ACHN (cell line): ENCODE measurements around the gene CYP11A1.
A peak's percentile ranks its signal among the peaks of the same experiment; 100 is the strongest.
"Not testable (repeated sequence)": the region's sequence is repeated elsewhere in the genome, so short reads cannot be mapped to it uniquely, and the experiment has no call there.

Experiments used
- DNase-seq: peaks from one replicate; pipeline ENCODE4 v3.0.0-alpha.2; 2015
- in situ Hi-C: cut with HindIII; loops from 2 replicates; pipeline ENCODE4 v1.10.0; 2017; ENCODE audit warnings: low sequenced_read_pairs, low pct_ligation_motif_present, low pct_unique_long_range_greater_than_20kb

Gene CYP11A1

GRCh38 chr15:74391582-74392450 lies 24.4 kb upstream of the CYP11A1 start:
- no peak for DNase-seq
- in situ Hi-C loops = no loop called here

DNA sequence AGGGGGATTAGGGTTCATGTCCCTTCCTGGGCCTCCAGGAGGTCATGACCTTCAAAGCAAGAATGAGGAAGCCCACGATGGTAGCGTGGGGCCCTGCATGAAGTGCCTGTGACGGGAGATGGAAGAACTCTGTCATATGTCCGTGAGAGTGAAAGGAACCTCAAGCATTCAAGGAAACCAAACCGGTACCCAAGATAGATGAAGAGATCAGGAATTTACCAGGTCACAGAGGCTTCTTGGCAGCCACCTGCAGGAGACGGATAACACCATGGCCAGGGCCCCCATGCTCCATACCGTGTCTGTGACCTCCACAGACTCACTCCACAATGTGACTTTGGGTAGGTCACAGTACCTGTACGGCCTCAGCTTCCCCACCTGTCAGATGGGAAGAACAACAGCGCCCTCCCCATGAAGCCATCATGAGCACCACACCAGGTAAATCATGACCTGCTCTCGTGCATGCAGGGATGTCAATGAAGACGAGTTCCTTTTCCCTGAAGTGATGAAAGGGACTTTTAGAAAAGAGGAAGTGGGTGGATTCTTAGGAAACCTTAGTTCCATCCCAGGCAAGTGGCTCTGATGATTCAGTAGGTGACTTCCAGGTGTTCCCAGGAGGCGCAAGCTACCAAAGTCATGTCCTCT lies 23.3 kb upstream of the CYP11A1 start:
- in situ Hi-C loops = no loop called here
- no peak for DNase-seq

GRCh38 chr15:74390049-74390646 lies 22.7 kb upstream of the CYP11A1 start:
- DNase-seq, in situ Hi-C loops: not testable (repeated sequence)

- DNase-seq = no peak
- in situ Hi-C loops = no loop called here
These were observed 22.0 kb upstream of the CYP11A1 start for GRCh38 chr15:74389241-74390048.

- no peak for DNase-seq
- in situ Hi-C loops = no loop called here
These were observed 21.0 kb upstream of the CYP11A1 start for GRCh38 chr15:74388363-74388951.

DNA sequence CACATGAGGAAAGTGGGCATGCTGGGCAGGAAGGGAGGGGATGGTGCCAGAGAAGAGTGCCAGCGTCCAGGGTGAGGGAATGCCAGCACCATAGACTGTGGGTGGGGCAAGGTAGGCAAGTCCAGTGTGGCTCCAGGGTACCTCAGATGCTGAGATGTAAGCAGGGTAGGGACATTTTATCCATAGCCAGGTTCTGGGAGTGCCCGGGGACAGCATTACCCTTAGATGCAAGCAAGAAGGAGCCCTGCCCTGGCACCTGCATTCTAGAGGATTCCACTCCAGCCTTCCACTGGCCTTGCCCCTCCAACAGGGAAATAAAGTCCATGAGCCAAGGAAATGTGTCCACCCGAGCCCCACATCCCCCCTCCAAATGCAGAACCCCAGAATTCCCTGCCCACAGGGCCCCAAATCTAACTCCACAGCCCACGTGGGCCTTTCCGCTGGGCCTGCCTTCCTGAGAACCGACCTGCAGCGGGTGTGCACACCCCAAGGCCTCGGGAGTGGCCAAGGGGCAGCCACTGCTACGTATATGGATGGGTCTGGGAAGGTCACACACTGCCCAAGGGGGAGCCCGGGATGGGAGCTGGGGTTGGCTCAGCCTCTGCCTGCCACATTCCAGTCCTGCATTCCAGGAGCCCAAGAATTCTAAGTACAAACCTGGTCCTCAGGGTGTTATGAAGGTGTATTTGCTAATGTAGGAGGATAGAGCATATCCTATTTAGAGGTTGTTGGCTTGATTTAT lies 20.3 kb upstream of the CYP11A1 start:
- peak; percentile 28 for DNase-seq
- in situ Hi-C loops = no loop called here

DNA sequence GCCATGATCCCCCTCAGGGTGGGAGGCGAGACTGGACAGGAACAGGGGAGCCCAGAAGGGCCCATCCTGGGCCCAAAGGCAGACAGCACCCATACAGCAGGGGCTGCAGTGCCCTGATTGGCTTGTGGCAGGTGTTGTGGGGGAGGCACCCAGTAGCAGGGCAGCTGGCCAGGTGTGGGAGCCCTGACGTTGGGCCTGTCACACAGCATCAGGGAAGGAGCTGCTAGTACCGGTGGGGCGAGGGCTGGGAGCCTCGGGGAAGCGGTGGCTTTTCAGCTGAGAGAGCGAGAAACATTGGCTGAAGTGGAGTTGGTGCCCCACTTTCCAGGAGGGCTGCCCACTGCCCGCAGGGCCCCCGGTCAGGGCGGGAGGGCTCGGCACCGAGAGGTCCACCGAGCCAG lies 19.7 kb upstream of the CYP11A1 start:
- no peak for DNase-seq
- in situ Hi-C loops = no loop called here

DNA sequence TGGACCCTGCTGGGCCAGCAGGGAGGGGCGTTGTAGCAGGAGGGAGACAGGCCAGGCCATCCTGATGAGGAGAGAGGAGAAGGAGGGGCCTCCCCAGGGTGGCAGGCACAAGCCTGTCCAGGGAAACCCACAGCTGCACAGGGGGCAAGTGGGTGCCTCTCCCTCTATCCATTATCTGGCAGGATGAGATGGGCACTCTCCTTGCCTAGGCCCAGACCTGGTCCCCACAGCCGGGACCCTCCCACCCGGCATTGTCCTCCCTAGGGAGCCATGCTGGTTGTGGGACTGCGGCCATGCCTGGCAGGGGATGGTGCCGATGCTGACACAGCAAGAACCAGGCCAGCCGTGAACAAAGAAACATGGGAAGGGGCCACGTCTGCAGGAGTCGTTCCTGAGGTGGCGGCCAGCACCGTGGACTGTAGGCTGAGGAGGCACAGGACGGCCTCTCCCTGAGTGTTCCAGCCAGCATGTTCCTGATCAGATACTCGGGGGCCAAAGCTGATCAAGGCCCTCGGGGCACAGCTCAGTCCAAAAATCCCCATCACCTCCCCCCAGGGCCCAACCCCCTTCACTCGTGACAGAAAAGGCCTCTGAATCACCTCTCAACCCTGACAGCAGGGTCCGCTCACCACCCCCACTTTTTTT lies 19.2 kb upstream of the CYP11A1 start:
- no peak for DNase-seq
- in situ Hi-C loops = no loop called here

GRCh38 chr15:74385733-74386132 lies 18.3 kb upstream of the CYP11A1 start:
- no peak for DNase-seq
- in situ Hi-C loops = no loop called here

DNA sequence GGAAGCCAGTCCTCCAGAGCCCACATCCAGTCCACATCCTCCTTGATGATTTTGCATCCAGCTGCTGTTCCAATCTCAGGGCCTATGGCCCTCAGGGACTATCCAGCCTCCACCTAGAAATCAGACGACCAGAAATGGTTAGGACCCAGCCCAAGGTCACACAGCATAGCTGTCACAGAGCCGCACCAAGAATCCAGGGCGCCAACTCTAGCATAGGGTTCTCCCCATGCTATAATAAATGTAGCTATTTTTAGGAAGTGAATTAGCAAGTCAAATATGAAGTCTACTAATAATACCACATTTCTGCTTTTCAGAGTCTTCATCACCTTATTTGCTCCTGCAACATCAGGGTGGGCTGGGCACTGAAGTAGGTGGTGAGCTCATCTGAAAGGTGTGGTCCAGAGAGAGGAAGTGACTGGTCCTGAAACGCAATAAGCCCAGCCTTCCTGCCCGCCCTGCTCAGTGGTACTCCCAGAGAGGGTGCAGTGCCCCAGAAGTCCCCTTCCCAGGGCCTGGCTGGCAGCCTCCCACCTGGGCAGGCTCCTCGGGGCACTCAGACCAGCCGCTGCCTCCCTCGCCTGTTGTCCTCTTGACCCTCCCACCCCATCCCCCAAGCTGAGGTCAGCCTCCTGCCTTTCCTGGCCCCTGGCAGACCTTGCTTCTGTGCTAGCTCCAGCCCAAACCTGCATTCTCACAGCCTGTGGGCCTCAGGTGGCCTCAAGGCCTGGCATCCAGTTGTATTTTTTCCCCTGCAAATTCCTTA lies 17.6 kb upstream of the CYP11A1 start:
- no peak for DNase-seq
- in situ Hi-C loops = no loop called here

DNA sequence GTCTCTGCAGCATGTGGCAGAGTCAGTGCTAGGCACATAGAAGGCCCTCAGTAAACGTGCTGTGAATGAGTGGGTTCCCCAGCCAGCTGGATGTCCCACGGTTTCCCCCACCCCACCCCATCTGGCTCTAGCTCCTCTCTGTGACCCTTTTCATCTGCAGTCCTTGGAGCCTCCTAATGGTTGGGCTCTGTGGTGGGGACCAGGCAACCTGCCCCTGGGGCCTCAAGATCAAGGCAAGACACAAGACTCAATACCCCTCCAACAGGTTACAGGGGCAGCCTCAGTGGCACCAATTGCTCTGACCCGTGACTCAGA lies 17.1 kb upstream of the CYP11A1 start:
- in situ Hi-C loops = no loop called here
- DNase-seq = no peak

DNA sequence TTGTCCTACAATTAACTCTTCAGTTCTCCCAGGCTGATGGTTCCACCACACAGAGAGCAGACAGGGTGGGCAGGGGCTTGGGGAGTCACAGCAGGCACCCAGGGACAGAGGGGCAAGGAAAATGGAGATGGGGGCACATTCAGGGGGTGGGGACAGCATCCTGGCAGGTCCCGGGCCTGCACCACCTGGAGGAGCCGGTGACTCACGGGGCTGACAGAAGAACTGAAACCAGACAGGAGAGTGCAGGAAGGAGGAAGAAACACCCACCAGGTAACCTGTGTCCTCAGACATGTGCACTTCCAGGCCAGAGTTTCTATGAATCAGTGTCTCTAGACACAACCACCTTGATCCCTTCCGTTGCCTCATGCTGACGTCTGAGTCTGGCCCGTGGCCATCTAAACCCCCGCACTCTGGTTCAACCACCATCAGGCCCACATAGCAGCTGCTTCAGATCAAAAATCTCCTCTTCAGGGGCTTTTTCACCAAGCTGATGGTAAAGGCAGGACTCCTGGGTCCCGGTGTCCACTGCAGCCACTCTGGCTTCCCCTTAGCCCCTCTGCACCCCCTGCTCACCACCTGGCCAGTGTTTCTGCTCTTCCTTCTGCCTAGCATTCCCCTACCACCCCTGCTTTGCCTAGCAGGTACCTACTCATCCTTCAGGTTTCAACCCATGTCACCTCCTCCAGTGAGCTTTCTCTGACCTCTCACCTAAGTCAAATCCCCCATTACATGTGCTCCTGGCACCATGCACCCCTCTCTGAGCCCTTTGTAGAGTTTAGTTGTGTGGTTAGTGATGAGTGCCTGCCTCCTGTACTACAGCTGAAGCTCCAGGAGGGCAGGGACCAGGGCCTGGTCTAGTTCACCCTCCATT lies 16.5 kb upstream of the CYP11A1 start:
- in situ Hi-C loops = no loop called here
- no peak for DNase-seq

GRCh38 chr15:74383286-74383685 lies 15.8 kb upstream of the CYP11A1 start:
- DNase-seq = no peak
- in situ Hi-C loops = no loop called here

DNA sequence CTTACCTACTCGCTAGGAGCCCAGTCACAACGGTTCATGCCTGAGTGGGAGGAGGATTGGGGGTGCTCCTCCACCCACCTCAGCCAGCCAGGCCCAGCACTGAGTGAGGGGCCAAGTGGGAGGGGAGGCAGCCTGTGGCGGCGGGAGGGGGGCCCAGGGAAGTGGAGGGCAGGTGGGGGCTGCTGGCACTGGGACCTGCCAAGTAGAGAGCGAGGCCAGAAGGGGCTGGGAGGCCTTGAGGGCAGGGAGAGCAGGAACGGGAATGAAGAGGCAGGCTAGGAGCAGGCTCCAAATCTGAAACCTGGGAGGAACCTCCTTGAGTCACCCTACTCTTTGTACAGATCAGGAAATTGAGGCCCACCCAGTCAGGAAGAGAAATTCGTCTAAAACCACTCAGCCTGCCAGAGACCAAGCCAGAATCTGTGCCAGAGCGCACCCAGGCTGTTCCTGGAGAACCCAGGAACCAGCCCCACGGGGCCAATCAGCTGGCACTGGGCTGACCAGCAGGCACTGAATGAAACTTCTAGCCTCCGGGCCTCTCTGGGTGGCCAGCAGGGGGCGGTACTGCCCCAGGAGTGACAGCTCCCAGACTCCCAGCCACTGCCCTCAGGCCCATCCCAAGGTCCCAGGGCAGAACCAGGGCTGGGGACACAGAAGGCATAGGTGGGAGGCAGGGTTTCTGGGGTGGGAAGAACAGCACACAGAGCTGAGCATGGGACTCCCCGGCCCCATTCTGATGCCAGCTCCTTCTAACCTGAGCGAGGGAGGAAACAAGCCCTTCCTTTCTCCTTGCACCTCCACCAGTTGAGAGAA lies 14.8 kb upstream of the CYP11A1 start:
- peak; percentile 78 for DNase-seq
- in situ Hi-C loops = no loop called here

DNA sequence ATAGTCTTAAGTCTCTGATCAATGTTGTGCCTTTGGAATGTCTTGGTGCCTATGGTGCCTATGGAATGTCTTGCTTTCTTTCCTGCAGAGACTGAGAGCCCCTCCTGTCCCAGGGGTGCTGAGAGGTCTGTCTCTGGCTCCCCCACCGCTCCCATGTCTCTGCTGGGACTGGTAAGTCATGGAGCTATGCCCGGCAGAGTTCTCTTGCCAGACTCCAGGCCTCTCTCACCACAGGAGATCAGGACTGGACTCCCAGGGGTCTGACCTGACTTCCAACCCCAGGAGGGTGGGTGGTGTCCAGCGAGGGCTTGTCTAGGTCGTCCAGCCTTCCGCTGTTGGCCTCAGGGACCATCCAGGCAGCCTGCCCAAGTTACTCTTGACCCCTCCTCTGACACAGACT lies 14.0 kb upstream of the CYP11A1 start:
- in situ Hi-C loops = no loop called here

DNA sequence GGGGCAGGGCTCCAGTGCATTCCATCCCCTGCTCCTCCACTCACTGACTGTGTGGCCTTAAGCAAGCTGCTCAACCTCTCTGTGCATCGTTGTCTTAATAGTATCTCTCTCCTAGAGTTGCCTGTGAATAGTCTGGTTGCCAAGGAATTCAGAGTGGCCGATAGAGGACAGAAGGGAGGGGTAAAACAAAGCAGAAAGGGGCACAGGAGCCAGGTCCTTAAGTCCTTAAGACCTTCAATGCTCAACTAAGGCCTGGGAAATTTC lies 13.7 kb upstream of the CYP11A1 start:
- DNase-seq = no peak
- in situ Hi-C loops = no loop called here

More for the DNA sequence above, 14.0 kb upstream of the CYP11A1 start:
- no peak for DNase-seq
